Stimulated activated CD4-positive, alpha-beta T cell treated with anti-CD3 and anti-CD28 coated beads, Interleukin-4, amount 100 ng/mL, for 48 hours (primary cell): ENCODE data around the gene ARHGAP11A.

Source experiments
- DNase-seq, 2 donors: peaks; one replicate each; pipeline ENCODE4 v3.0.0-alpha.2; 2020; ENCODE audit warnings: low read depth in 2 of 2

ARHGAP11A gene

DNA sequence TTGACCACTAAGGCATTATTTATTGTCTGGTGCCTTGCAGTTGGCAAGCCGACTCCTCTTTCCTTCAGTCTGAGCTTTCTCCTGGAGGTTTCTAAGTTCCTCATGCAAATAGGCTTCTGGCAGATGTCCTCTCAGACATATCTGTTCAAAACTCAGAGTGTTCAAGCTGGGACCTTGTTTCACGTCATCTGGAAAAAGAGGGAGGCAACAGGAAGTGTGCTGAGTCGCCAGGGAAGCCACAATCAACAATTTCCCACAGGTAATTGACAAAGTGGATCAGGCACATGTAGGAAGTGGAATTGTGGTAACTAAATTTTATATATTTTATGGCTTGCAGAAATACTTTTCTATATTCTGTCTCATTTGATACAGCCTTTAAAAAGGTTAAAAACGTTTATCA is 40.8 kb downstream of the ARHGAP11A start:
- DNase-seq: no peak

DNA sequence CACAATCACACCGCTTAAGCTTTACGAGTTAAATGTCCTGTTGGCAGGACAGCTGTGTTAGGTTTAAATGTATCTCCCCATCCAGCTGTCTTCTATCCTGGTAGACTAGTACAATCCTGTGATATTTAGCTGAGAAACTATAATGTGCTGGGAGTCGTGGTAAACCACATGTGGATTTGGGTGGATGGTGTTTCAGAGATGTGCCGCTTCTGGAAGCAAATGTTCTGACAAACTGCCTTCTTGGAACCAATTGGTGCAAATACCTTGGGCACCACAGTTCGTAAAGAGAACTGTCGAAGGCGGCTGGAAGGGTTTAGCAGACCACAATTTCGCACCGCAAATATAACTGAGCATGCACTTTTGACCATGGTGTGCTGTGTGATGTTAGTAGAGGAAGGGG is 41.2 kb downstream of the ARHGAP11A start:
- DNase-seq: no peak

DNA sequence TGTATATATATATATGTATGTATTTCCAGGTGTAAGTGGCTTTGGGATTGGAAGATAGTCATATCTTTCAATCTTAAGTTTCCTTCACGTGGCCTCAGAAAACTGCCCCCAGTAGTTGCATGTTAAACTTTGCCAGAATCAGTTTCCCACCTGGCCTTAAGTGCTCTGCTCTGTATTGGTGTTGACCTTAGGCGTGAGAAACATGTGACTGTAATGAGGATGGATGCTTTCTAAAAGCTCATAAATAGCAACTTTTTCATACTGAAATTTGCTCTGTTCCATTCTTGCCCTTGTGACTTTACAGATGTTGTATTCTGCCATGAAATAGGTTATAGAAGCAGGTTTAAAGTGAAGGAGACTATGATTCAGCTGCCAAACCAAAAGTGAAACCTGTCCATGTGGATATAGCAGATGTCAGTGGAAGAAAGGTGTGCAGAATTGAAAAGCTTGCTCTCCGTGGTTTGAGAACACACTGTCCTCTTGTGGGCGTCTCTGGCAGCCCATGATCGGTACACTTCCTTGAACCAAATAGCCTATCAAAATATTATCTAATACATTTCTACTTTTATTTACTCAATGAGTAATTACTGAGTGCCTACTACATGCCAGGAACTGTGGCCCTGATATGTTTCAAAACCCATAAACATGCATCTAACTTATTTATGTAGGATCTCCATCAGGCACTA is 42.0 kb downstream of the ARHGAP11A start:
- DNase-seq: no peak

DNA sequence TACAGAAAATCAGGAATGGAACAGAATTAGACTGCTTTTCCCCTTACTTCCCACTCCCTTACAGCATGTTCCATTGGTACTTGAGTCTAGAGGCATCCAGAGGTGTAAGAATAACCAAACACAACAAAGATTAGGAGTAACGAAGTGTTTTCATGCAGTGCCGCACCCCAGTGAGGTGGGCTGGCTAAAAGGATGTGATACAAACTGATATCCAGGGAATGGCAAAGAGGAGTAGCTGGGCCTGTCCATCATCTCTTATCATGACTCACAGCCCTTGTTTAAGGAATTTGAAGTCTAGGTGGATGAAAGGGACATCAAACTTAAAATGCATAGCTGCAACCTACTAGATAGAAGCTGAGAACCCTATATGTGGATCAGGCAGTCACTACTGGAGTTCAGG is 42.6 kb downstream of the ARHGAP11A start:
- DNase-seq: no peak

DNA sequence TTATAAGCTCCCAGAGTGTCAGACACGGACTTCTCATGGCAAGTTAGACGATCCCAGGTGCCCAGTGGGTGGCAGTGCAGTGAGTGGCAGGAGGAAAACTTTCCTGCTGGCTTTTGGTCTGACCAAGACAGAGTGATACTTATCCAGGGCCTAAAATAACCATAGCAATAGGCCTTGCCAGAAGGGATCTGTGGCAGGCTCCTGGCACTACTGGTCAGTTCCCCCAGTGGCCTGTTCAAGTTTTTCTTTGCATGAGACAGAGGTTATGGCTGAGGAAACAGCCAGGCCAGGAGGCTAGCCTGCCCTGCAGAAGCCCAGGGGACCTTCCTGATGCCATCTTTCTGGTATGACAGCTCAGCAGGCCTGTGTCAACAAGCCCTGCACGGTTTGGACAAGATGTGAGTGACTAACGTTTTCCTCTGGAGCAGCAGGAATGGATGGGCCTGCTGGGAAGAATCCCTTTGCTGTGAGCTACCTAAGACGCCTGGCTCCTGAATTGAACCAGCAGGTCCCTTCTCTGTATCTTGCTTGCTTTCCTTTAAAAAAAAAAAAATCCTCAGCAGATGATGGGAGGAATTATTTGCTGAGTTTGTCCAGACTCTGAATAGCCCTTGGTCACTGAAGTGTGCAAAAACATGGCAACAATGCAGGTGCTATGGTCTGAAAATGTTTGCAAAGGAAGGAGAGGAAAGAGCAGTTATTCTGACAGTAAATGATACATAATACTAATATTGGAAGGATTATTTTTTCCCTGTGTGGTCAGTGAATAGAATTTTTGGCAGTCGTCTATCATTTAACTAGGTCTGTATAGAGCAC is 44.2 kb downstream of the ARHGAP11A start:
- DNase-seq: no peak

DNA sequence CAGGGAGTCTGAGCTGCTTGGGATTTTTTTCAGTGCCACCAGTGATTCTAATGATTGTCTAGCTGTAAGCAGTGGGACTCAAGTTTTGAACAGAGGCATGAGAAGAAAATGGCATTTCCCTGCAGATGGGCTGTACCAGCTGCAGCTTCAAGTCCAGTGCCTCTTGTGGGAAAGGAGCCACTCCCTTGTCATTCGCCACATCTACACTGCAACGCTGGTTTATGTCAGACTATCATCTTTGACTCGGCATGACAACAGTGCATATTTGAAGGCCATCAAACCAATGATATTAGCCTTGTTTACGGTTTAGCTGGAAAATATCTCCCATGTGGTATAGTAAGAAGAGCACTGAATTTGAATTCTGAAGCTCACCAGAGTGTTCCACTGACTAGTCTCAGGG is 48.4 kb downstream of the ARHGAP11A start:
- DNase-seq: no peak

DNA sequence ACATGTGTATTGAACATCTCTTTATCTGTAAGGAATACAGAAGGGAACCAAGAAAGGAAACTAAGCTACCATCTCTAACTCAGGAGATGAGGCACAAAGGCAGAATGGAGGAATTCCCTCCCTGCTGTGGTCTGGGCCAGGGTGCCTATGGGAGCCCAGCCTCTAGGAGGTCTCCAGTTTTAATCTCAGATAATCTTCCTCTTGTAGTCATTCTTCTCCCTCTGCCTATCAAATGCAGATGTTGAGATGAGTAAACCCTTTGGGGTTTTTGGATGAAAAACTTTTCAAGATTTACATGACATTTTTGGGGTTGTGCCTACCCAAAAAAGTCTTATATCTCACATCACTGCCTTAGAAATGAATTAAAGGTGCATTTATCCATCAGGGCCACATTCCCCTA is 49.5 kb downstream of the ARHGAP11A start:
- DNase-seq: no peak

DNA sequence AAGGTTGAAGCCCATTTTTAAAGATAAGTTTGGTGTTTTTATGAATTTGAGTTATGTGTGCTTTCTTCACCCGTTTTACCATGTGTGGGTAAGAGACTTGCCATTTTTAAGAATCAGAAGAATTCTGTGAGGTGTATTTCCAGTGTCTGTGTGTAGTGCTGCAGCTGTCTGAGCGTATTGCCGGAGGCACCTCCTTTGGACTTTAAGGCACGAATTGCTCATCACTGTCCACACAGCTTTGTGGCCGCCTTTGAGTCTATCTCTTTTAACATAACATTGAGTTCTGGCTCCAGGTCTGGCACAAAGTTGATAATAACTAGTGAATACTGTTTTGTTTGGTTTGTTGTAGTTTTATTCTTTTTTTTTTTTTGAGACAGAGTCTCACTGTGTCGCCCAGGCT is 52.0 kb downstream of the ARHGAP11A start:
- no peak for DNase-seq

DNA sequence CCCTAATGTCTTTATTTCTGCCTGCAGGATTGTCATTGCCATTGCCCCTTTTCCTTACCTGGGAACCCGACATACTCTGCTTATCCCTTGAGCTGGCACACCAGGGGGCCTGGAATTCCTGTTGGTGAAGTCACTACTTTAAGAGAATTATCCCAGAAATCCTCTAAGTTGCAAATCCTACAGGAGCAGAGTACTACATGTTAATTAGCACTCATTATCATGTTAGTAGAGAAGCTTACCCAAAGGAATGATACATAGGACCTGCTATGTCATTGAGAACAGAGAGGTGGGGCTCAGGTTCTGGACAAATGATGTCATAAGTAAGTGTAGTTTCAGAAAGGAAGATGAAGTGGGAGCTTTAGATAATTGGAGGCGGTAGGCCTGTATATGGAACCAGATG is 53.6 kb downstream of the ARHGAP11A start:
- no peak for DNase-seq

DNA sequence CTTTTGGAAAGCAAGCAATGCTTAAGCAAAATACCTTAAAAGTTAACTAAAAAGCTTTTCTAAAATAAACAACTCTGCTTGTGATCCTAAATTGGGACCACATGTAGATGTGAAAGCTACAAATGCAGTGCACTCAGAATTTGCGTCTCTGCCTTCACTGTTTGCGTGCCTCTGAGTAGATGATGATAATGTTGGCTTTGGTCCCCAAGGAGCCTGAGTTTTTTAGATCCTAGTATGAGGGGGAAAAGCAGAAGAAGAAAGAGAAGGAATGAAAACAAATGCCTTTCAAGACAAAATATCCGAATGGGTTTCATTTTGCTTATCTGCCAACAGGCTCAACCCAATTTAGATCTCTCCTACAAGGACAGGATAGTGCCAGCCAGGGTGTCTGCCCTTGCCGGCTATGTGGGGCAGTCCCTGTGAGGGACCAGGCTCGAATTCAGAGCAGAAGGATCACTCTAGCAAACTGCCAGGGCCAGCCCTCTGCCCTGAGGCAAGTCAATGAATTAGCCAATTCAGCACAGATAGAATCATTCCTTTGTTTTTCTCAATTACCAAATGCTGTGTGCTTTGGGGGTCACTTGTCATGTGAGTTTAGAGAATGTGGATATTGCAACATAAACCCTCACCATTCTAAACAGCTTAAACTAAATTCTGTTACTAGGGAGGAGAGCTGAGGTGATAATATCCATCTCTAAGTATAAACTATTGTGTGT is 54.8 kb downstream of the ARHGAP11A start:
- DNase-seq: no peak

DNA sequence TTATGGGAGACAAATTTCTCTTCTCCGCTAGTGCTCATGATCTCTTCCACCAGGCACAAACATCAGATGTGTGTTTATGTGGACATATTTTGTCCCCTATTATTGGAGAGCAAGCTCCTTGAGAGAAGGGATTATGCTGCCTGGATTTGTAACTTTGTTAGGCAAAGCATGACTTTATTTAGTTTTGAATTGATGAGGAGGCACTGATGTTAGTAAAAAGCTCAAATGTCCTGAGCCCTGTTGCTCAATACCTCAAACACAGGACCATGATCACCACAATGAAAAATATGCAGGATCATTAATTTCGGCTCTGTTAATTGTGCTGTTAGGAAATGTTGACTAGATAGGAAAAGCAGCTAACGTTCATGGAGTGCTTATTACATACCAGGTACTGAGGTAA is 55.3 kb downstream of the ARHGAP11A start:
- no peak for DNase-seq

DNA sequence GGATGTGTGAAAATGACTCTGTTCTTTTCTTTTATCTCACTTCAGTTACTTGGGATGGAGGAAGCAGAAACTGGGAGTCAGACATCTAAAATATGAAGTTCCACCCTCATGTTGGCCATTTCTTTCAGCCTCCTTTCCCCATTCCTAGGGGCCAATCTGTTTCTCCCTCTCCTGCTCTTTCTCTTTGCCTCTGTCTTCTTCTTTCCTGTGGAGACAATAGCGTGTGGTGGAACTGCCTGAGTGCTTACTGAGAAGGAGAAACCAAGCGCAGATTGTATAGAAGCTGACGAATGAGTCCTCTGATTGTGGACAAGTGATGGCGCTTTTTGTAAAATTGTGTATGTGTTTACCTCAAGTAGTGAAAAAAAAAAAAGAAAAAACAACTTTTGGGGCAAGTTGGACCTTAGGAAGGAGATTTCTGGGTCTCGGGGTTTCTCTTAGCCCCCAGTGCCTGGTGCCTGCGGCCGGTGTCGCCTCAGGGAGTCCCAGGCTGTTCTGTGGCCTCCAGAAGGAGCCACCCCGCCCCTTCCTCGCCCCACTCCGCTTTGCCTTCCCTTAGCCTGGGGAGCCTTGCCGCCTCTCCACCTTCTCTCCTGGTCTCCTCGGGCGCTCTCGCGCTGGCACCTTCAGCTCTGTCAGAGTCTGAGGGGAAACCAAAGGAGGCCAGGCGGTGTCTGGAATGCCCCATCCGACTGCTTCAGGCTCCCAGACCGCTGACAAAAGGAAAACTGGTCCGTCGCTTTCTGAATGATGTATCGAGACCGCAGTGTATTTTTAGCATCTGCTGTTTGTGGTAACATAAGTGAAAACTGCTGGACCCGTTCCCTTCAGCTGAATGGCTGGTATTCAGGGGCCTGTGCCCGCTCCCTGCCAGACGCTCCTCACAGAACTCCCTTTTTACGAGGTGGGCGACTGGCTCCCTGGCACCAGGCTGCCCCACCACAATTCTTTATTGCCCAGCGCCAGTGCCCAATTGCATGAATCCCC is 56.3 kb downstream of the ARHGAP11A start:
- no peak for DNase-seq

DNA sequence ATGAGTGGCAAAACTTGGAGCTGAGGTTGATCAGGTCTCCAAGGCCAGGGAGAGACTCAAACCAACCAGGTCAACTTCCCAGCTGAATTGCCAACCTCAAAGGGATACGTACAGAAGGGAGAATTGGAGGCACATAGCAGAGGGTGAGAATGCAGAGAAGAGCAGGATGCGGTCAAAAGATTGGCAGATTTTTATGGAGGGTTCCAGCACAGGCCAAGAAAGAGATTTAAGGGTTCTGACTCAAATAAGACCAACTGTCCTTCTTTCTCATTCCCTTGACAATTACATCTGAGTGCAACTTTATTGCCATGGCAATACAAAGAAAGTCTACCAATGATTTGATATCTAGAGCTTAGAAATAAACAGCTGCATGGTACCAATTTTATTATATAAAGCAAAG is 59.4 kb downstream of the ARHGAP11A start:
- no peak for DNase-seq

DNA sequence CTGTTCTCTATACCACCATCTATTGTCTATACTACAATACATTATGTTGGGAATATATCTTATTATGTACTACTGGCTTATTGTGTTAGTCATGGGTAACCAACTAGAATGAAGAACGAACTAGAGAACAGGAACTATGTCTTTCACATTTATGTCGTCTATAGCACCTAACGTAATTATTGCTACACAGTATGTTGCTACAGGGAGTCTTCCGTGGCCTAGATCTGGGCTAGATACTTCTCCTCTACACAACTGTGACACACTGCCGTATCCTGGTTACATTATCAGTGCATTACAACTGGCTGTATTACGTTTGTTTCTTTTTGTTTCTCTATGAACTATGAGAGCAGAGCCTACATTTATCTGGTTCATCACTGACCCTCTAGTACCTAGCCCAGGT is 60.2 kb downstream of the ARHGAP11A start:
- no peak for DNase-seq

DNA sequence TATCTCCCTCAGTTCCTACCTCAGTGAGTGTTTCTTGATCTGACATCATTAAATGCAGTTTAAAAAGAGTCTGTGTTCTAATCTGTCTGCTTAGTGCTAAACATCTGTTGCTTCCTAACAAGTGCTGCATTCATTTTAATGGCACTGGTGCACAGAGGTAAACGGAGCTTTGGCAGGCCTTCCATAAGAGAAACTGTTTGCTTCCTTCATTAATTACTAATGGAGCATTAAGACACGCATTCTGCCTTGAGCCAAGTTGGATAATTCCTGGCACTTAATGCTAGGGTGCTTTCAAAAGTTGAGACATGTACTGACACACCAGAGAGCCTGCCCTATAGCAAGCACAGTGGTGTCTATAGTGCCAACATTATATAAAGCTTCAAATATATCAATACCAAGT is 60.9 kb downstream of the ARHGAP11A start:
- no peak for DNase-seq

DNA sequence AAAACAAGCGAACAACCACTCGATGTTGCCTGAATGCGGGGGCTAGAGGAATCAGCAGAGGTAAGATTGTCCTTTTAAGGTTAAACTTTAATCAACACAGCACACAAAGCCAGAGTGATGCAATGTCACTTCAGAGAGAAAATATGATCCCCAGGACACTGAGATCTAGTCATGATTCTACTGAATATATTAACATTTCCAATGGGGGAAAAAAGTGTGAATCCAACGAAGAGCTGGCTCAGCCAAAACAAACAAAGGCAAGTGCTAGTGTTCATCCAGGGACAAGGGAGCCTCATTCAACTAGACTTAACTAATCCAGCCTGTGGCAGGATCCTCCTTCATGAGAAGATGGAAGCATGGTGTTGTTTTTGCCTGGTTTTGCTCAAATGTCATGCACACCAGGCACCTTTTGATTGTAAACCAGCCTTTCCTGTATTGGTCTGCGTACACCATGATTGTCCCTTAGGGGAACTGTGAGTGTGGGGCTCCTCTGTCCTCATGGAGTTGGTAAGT is 62.0 kb downstream of the ARHGAP11A start:
- DNase-seq: no peak

DNA sequence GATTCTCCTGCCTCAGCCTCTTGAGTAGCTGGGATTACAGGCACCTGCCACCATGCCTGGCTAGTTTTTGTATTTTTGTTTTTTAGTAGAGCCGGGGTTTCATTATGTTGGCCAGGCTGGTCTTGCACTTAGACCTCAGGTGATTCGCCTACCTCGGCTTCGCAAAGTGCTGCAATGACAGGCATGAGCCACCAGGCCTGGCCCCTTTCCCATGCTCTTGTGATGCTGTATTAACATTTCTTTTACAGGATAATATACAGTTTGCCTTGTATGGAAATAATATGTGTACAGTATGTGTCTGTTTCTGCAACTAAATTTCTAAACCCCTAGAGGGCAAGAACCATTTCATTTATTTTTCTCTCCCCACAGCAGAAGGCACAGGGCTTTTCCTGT is 64.0 kb downstream of the ARHGAP11A start:
- no peak for DNase-seq

DNA sequence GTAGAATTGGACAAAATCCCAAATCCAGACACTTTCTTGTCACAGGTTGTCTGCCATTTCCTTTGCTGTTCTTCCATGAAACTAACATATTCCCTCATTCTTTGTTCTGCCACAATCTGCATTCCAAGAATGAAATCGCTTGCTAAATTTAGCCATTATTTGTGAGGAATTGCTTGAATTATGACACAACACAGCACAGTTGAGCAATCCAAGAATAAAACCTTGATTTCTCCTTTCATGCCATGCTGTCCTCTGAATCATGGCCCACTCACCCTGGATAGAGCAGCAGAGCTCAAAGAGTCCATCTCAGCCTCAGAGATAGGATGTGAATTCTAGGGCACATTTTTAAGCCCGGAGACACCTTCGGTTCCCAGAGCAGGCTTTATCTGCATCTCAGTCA is 67.3 kb downstream of the ARHGAP11A start:
- no peak for DNase-seq

DNA sequence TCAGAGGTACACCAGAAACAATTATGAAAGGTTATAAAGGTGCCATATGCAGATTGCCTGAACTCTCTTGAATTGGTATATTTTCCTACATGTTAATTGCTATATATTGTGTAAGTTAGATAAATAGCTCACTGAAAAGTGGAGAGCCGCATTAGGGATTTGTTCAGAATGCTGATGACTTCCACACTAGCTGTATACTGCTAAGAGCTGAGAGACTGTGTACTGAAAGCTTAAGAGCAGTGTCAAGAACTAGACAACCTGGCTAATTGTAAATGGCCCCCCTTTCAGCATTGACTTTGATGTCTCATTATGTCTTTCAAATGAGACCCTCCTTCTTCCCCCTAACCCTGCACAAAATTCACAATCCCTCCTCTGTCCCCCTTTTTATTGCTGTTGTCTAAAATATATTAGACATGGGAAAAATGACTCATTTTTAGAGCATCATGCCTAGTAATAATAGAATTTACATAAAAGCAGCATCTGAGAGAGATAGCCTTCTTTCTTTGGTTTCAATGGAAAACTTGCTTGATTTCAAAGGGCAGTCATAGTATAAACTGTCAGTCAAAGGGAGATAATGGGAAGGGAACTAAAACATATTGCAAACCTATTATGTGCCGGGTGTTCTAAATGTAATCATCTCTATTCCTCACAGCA is 67.8 kb downstream of the ARHGAP11A start:
- no peak for DNase-seq

DNA sequence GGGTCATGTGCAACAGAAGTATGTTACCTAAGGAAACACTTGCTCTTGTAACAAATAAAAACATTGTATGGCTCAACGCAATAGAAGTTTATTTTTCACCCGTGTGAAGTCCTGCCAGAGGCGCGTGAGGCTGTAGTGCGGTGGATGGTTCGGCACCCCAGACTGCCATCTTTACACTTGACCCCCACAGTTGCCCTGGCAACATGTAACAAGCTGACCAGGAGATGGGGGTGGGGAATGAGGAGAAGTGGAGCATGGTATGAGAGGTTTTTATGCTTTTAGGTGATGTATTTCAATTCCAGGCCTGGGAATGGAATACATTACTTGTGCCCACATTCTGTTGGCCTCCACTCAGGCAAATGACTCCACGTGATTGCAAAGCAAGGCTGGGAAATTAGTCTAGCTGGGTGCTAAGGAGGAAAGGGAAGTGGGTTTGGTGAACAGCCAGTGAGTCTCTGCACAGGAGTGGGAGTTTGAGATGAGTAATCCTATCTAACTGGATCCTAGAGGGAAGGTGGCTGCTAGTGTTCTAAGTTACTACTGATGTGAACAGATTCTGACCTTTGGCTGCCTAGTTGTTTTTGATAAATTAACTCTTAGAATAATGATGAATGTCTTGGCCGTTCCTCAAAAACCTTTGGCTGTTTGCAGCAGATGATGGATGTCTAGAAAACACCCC is 68.7 kb downstream of the ARHGAP11A start:
- DNase-seq: no peak
